H1 (cell line): ENCODE data around the gene TGFB2. TPM values are rescaled to one million over a fixed set of nuclear protein-coding genes. Genes with fewer than 3 reads are reported as not detected.

Experiments used
- ATF2 ChIP-seq: IDR thresholded peaks from 2 replicates; pipeline ENCODE4 v1.6.1; 2012; ENCODE audit warnings: low read length, inconsistent platforms
- EP300 ChIP-seq, 2 experiments: IDR thresholded peaks; 1 replicate in 1 of 2; 2 replicates in 1 of 2; pipeline ENCODE4 v1.6.1; 2011 to 2012; ENCODE audit warnings: low read depth in 2 of 2, low read length in 2 of 2, mild to moderate bottlenecking in 2 of 2, borderline replicate concordance in 1 of 2, inconsistent platforms in 1 of 2, moderate library complexity in 1 of 2
- GABPA ChIP-seq: IDR thresholded peaks from 2 replicates; pipeline ENCODE4 v1.6.1; 2011; ENCODE audit warnings: mild to moderate bottlenecking, low read length, moderate library complexity, borderline replicate concordance; ENCODE audit not compliant: insufficient read depth
- MAFK ChIP-seq: IDR thresholded peaks from 2 replicates; pipeline ENCODE4 v1.6.1; 2012; ENCODE audit warnings: low read depth, mild to moderate bottlenecking, improper control_type of control experiment, low read length
- PHF8 ChIP-seq: fragments of 200-600 bp; sonication (generic); conservative IDR thresholded peaks from 2 replicates; pipeline ENCODE4 v1.7.1; 2012; ENCODE audit warnings: low read depth, mild to moderate bottlenecking, inconsistent platforms, low read length, moderate library complexity
- RAD21 ChIP-seq, 2 experiments: IDR thresholded peaks in 1 of 2; conservative IDR thresholded peaks in 1 of 2; 2 replicates each; pipeline ENCODE4 v1.6.1; 2011; ENCODE audit warnings: low read depth in 2 of 2, low read length in 2 of 2, improper control_type of control experiment in 1 of 2, inconsistent platforms in 1 of 2, mild to moderate bottlenecking in 1 of 2, moderate library complexity in 1 of 2
- RBBP5 ChIP-seq: IDR thresholded peaks from 2 replicates; pipeline ENCODE4 v1.7.1; 2012; ENCODE audit warnings: low read depth, mild to moderate bottlenecking, inconsistent platforms, low read length, moderate library complexity, borderline replicate concordance
- TEAD4 ChIP-seq: IDR thresholded peaks from 2 replicates; pipeline ENCODE4 v1.6.1; 2012; ENCODE audit warnings: low read depth, low read length, inconsistent platforms, mixed read lengths
- polyA plus RNA-seq, 7 experiments: library from polyadenylated mRNA; depleted of rRNA in 3 of 7; stranded (reverse) in 5 of 7; unstranded in 2 of 7; fragments of >200 nt in 5 of 7; fragments of 200-250 nt in 2 of 7; gene quantifications; 1 replicate in 5 of 7; 2 replicates in 1 of 7; 4 replicates in 1 of 7; pipeline versions ENCODE4 v1.2.1 to v1.2.3, GENCODE V29; 2011 to 2013; ENCODE audit warnings: missing spikeins in 2 of 7, mixed read lengths in 2 of 7
- total RNA-seq: library from RNA; stranded (reverse); fragmentation: NEBNext Ultra II Directional; extraction: Animal tissue kit (Norgen Biotek cat#: 25700); gene quantifications from 2 replicates; pipeline ENCODE4 v1.2.1, GENCODE V29; 2021

Gene TGFB2
- total and polyA plus RNA-seq, 2 of the 8 experiments (the other 6 are each of a cell fraction or from before 2014, with no cell fraction given): 0.26 to 0.84 TPM

- peak; percentile 64; the same call in 1 of the 2 replicates for TF ChIP-seq ATF2
- TF ChIP-seq RBBP5: peak; percentile 47; the same call in 1 of the 2 replicates
- TF ChIP-seq MAFK: peak; percentile 35; the same call in 1 of the 2 replicates
- no peak for TF ChIP-seq GABPA
- TF ChIP-seq TEAD4: peak; percentile 81
- TF ChIP-seq EP300 (IDR thresholded peaks at IDR 0.05; ENCODE audit: borderline replicate concordance in 1 of 2, low read depth in 2 of 2, low read length in 2 of 2): peak in 1 of 2 experiments; percentile 44; a peak in 1 of 3 replicates
- TF ChIP-seq RAD21 (IDR thresholded peaks at IDR 0.05 in 1 of 2, conservative IDR thresholded peaks at IDR 0.05 in 1 of 2; ENCODE audit: low read depth in 2 of 2, low read length in 2 of 2): no peak
- no peak for TF ChIP-seq PHF8
These were observed 115.0 kb downstream of the TGFB2 start (continued) for GRCh38 chr1:218459878-218460711.
